ENCODE data around the gene PACSIN1. TPM values are rescaled to one million over a fixed set of nuclear protein-coding genes. Genes with fewer than 3 reads are reported as not detected.

The PACSIN1 gene
- total and polyA plus RNA-seq, 7 donors: 0.11 to 0.17 (median 0.11) TPM; not detected in 4

GRCh38 chr6:34445313-34445860, 20.5 kb upstream of the PACSIN1 start:
- Histone ChIP-seq H3K27ac (no peak overlapping the region), H3K9me3 (no peaks in the 10 kb centered on the region), H3K4me1 (no peaks in the 10 kb centered on the region), H3K27me3 (ENCODE audit: insufficient read depth in 3 of 3, low read length in 2 of 3) (peaks cover 0 to 2% (median 0%) of the 10 kb centered on the region in 3 donors), H3K4me3 (no peak overlapping the region), H3K36me3 (ENCODE audit: insufficient read depth in 1 of 2, low read depth in 1 of 2) (no peaks in the 10 kb centered on the region)
- TF ChIP-seq CTCF (IDR thresholded peaks at IDR 0.05): no peak
- no peak for ATAC-seq
- intact Hi-C loops (cut with DNase I): no loop called here
- DNase-seq: no peak
- WGBS, 3 donors: 75 to 78% (median 77%) methylated on average over 4 of the region's 4 CpGs

GRCh38 chr6:34447386-34447785, 18.5 kb upstream of the PACSIN1 start:
- Histone ChIP-seq H3K4me1 (no peaks in the 10 kb centered on the region), H3K4me3 (no peak overlapping the region), H3K27me3 (ENCODE audit: insufficient read depth in 3 of 3, low read length in 2 of 3) (peaks cover 0 to 2% (median 0%) of the 10 kb centered on the region in 3 donors), H3K36me3 (ENCODE audit: insufficient read depth in 1 of 2, low read depth in 1 of 2) (no peaks in the 10 kb centered on the region), H3K27ac (no peak overlapping the region), H3K9me3 (no peaks in the 10 kb centered on the region)
- WGBS, 3 donors: 54 to 58% (median 58%) methylated on average over 7 of the region's 7 CpGs
- DNase-seq (no peak), ATAC-seq (no peak)
- intact Hi-C loops (cut with DNase I): no loop called here
- no peak for TF ChIP-seq CTCF (IDR thresholded peaks at IDR 0.05)

GRCh38 chr6:34447910-34448309, 18.0 kb upstream of the PACSIN1 start:
- H3K36me3 ChIP-seq (ENCODE audit: insufficient read depth in 1 of 2, low read depth in 1 of 2): no peaks in the 10 kb centered on the region
- 54 to 68% (median 62%) methylated on average over 5 of the region's 5 CpGs for WGBS, 3 donors
- peaks cover 0 to 2% (median 0%) of the 10 kb centered on the region in 3 donors for H3K27me3 ChIP-seq (ENCODE audit: insufficient read depth in 3 of 3, low read length in 2 of 3)
- H3K9me3 ChIP-seq: no peaks in the 10 kb centered on the region
- DNase-seq: no peak
- H3K4me3 ChIP-seq: no peak overlapping the region
- H3K4me1 ChIP-seq: no peaks in the 10 kb centered on the region
- TF ChIP-seq CTCF (IDR thresholded peaks at IDR 0.05): no peak
- H3K27ac ChIP-seq: no peak overlapping the region
- ATAC-seq: no peak
- intact Hi-C loops (cut with DNase I): no loop called here

- ATAC-seq: no peak
- H3K4me3 ChIP-seq: no peak overlapping the region
- no peak for DNase-seq
- no peaks in the 10 kb centered on the region for H3K36me3 ChIP-seq (ENCODE audit: insufficient read depth in 1 of 2, low read depth in 1 of 2)
- no peaks in the 10 kb centered on the region for H3K4me1 ChIP-seq
- H3K9me3 ChIP-seq: no peaks in the 10 kb centered on the region
- no peak overlapping the region for H3K27ac ChIP-seq
- intact Hi-C loops (cut with DNase I): loop anchor here in 1 of 2 donors (10.0 kb wide), 1 partner anchor 284 kb away; no protein-coding TSS in a partner anchor
- H3K27me3 ChIP-seq (ENCODE audit: insufficient read depth in 3 of 3, low read length in 2 of 3): peaks cover 0 to 2% (median 0%) of the 10 kb centered on the region in 3 donors
- no peak for TF ChIP-seq CTCF (IDR thresholded peaks at IDR 0.05)
- 96 to 100% (median 98%) methylated on average over 1 of the region's 1 CpG for WGBS, 3 donors
Observed at GRCh38 chr6:34451192-34451591, 14.7 kb upstream of the PACSIN1 start.

GRCh38 chr6:34455831-34456230, 10.0 kb upstream of the PACSIN1 start:
- DNase-seq (no peak), ATAC-seq (no peak)
- Histone ChIP-seq H3K27me3 (ENCODE audit: insufficient read depth in 3 of 3, low read length in 2 of 3) (no peaks in the 10 kb centered on the region), H3K4me1 (no peaks in the 10 kb centered on the region), H3K27ac (no peak overlapping the region), H3K9me3 (no peaks in the 10 kb centered on the region), H3K36me3 (ENCODE audit: insufficient read depth in 1 of 2, low read depth in 1 of 2) (no peaks in the 10 kb centered on the region), H3K4me3 (no peak overlapping the region)
- intact Hi-C loops (cut with DNase I): loop anchor here in 1 of 2 donors (10.0 kb wide), 1 partner anchor 279 kb away; no protein-coding TSS in a partner anchor
- TF ChIP-seq CTCF (IDR thresholded peaks at IDR 0.05): no peak
- WGBS, 3 donors: 100% methylated on average over 1 of the region's 1 CpG; no CpG with 5 or more reads in 1 of the 3 donors

Data from psoas muscle (tissue), 8 donors.